ENCODE data around the gene CENPM.
A peak's percentile ranks its signal among the peaks of the same experiment; 100 is the strongest.

The CENPM gene

GRCh38 chr22:41932353-41932752 is 14.6 kb downstream of the CENPM start:
- DNase-seq (ENCODE audit: low read depth): no peak

- DNase-seq (ENCODE audit: low read depth): no peak
Measured at GRCh38 chr22:41931701-41932269, 15.2 kb downstream of the CENPM start.

- DNase-seq (ENCODE audit: low read depth): no peak
Measured at GRCh38 chr22:41929418-41929810, 17.5 kb downstream of the CENPM start.

DNA sequence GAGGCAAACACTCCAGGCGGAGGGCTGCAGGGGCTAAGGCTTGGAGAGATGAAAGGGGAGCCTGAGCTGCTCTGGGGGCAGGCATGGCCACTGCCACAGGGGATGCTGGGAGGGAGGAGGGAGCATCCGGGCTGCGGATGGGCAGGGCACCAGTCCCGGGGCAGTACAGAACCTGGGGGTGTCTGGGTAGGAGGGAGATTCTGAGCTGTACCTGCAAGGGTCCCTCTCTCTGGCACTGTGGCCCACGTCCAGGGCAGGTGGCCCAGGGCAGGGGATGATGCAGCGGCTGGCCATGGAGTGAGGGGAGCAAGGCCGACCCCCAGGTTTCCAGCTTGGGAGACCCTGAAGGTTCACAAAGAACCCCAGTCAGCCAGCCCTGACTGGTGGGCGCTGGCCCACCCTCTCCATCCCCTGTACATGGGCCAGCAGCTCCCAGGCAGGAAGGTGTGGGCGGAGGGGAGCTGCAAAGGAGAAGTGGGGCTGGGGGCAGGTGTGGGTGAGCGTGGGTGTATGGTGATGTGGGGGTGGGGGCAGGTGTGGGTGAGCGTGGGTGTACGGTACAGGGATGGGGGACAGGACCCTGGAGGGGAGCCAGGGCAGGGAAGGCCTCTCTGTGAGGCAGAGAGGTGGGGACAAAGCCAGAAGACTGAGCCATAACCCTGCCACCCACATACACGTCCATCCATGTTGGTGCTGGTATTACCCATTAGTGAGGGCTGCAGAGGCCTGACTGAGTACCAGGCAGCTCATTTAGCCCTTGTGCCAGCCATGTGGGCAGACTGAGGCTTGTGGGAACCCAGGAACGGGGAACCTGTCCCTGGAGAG is 18.1 kb downstream of the CENPM start:
- no peak for DNase-seq (ENCODE audit: low read depth)

DNA sequence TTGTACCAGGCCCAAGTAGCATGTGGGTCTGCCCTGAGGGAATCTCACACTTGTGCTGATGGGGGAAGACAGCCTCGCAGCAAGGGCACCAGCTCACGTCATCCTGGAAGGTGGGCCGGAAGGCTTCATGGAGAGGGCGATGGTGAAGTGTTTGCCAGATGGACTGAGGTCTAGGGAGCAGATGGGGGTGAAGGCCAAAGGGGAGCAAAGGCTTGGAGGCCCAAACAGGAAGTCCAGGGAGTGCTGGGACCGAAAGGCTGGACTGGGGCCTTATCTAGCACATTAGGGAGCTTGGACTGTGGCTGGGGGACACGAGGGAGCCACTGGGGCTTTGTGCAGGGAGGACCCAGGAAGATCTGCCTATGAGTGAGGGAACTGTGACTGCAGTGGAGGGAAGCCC is 19.1 kb downstream of the CENPM start:
- DNase-seq (ENCODE audit: low read depth): no peak

DNA sequence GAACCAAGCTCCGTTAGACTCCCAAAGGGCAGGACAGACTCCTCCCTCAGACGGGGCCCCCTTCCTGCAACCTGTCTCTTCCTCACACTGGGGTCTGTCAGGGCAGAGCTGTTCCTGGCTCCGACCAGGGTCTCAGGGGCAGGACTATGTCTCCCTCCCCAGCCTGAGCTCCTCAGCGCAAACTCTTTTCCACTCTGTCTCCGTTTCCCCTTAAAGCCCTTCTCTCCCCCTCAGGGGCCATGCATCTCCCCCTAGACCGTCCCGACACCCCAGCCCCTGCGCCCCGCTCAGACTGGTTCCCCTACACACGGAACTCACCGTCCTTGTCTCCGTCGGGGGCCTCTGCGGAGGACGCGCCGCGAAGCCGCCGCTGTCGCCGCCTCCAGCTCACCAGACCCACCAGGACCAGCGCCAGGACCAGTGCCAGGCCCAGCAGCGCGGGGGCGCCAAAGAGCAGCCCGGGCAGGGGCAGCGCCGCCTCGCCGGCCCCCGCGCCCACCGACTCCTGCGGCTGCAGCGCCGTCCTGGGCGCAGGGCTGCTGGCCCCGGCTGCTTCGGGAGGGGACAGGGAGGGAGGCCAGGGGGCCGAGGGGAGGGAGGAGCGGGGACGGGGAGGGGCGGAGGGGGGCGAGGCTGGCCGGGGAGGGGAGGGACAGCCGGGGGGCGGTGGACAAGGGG is 21.0 kb downstream of the CENPM start:
- peak; percentile 72 for DNase-seq (ENCODE audit: low read depth)

DNA sequence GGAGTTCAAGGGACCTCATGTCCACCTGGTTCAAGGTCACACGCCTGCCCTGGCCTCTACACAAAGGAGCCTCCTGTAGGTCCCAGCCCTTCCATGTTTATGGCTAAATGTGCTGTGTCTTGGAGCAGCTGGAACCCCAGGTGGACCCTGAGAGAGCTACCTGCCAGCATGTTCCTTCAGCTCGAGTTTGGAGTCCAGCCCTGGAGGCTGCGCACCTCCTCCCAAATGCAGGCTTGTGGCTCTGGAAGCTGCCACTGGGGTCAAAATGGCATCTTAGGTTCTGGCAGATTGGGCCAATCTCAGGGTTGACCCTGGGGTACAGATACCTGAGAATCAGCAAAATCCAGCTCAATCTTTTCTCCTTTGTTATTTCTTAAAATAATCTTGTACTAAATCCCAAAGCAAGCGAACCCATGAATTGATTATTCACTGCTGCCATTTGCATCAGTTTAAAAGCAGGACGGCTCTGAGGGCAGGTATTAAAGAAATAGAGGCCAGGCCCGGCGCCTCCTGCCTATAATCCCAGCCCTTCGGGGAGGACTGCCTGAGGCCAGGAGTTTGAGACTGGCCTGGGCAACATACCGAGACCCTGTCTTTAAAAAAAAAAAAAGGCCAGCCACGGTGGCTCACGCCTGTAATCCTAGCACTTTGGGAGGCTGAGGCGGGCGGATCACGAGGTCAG is 23.2 kb downstream of the CENPM start:
- DNase-seq (ENCODE audit: low read depth): no peak

GRCh38 chr22:41922940-41923594 is 23.9 kb downstream of the CENPM start:
- no peak for DNase-seq (ENCODE audit: low read depth)

- DNase-seq (ENCODE audit: low read depth): no peak
Measured at GRCh38 chr22:41922328-41922727, 24.6 kb downstream of the CENPM start.

DNA sequence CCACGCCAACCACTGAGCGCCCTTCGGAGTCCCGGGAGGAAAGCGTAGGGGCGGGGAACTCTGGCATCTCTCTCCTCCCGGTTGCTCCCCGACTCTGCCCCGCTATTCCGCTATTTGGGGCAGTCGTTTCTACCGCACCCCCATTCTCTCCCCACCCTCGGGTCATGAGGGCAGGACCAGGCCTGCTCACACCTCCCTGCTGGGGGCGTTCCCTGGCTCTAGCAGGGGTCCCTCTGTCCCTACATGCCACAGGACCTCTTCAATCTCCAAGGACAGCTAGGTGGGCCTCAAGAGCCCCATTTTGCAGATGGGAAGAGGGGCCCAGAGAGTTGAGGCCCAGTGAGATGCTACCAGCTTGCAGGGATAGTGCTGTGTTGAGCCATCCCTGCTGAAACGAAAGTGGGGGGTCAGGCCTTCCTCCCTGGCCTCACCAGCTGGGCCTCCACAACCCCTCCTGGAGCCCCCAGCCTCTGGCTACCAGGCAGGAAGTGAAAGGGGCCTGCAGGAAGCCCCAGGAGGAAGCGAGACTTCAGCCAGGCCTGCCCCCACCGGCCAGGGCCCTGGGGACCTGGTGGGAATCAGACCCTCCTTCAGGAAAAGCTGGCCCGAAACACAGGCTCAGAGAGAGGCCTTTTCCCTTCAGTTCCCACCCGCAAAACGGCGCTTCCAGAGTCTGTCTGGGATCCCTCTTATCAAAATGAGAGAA is 26.5 kb downstream of the CENPM start:
- DNase-seq (ENCODE audit: low read depth): no peak

DNA sequence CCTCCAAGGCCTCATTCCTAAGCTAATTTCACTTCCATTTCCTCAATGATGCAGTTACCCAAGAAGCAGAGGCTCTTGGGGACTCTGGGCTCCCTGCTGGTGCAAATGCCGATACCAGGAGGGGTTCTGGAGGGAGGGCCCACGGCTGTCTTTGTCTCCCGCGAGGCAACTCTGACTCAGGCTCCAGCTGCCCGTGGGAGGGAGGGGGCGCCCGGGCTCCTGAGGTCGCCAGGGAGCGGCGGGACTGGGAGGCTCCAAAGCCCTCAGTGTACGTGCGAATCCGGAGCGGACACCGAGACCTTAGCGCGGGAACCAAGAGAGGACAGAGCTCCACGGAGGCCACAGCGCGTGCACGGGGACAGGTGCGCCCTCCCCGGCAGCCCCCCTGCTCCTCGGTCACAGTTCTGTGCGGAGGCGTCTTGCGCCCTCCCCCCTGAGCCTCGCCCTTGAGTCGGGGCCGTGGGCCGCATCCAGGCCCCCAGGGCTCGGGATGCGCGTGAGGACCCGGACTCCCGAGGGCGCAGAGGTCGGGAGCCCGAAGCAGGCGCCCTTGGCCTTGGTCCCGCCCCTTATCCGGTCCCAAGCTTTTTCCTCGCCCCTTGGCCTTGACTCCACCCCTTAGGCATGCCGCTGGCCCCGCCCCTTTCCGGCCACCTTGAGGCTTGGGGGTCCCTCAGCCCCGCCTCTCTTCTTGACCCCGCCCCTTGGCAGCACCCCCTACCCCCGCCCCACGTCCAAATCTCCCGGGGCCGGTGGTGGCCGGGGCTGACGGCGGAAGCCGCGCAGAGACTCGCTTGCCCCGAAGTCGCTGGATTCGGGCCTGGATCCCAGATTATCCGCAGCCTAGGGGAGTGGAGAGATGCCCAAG is 27.4 kb downstream of the CENPM start:
- no peak for DNase-seq (ENCODE audit: low read depth)

DNA sequence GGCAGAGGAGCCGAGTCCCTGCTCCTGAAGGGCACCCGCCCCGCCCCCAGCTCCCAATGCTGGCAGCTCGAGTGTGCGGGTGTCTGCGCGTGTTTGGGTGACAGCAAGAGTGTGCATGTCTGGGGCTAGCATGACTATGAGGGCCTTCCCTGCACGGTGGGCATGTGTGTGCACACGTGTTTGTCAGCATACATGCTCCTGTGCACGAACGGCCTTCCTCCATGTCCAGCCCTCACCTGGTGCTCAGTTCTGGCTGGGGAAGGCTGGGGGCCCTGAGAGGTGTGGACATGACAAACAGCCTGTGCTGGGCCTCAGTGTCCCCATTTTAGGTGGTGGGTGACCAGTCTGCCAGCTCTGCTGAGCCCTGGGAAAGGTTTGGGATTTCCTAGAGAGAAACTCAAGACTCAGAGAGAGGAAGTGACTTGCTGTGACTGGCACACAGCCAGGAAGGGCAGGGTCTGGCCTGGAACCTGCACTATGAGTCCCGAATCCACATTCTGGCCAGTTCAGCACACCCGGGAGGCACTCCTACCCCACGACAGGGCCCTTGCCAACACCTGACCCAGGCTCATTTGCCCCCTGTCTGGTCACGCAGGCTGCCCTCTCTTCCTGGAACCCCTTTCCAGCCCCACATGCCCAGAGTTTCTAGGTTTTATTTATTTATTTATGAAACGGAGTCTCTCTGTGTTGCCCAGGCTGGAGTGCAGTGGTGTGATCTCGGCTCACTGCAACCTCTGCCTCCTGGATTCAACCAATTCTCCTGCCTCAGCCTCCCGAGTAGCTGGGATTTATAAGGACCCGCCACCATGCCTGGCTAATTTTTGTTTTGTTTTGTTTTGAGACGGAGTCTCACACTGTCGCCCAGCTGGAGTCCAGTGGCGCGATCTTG is 28.8 kb downstream of the CENPM start:
- DNase-seq (ENCODE audit: low read depth): no peak

- no peak for DNase-seq (ENCODE audit: low read depth)
Measured at GRCh38 chr22:41917375-41917902, 29.5 kb downstream of the CENPM start.

GRCh38 chr22:41916745-41917358 is 30.1 kb downstream of the CENPM start:
- DNase-seq (ENCODE audit: low read depth): no peak

- DNase-seq (ENCODE audit: low read depth): no peak
Measured at GRCh38 chr22:41915786-41916493, 31.0 kb downstream of the CENPM start.

GRCh38 chr22:41915035-41915785 is 31.7 kb downstream of the CENPM start, which contains the start of gene SHISA8:
TSS of gene SHISA8 (minus strand) at chr22:41915074. CDS start at chr22:41914667, 407 bp downstream.
- DNase-seq (ENCODE audit: low read depth): peak; percentile 37

DNA sequence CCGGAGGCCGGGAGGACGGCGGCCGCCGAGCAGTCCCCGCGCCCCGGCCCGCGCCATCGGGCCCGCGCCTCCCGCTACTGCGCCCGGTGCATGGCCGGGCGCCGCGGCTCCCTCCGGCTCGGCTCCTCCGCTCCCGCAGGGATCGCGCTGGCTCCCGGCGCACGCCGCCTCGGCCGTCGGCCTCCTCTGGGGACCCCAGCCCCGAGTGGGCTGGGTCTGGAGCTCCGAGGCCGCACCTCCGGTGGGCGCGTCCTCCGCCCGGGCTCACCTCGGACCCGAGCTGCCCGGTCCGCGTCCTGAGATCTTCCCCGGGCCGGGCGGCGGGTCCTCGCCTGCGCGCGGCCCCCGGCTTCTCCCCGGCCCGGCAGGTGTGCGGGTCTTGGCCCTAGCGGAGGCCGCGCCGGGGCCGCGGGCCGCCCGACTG is 32.3 kb downstream of the CENPM start:
- DNase-seq (ENCODE audit: low read depth): no peak

Data from stimulated activated CD8-positive, alpha-beta memory T cell treated with anti-CD3 and anti-CD28 coated beads, Interleukin-4, amount 100 ng/mL, for 24 hours (primary cell).